Peyer's patch (tissue), 4 donors: Measurements from ENCODE around the gene ASXL2. TPM values are rescaled to one million over a fixed set of nuclear protein-coding genes. Genes with fewer than 3 reads are reported as not detected.
"Not testable (repeated sequence)": the region's sequence is repeated elsewhere in the genome, so short reads cannot be mapped to it uniquely, and the experiment has no call there.

Experiments used
- DNase-seq, 3 donors: peaks; one replicate each; pipeline ENCODE4 v3.0.0-alpha.2; 2017 to 2019
- H3K27ac ChIP-seq, 4 donors: fragments of 200-600 bp; sonication (generic); one replicate each; pipeline ENCODE4 v1.5.1; 2016 to 2019
- H3K27me3 ChIP-seq, 2 donors: fragments of 200-600 bp; sonication (generic); one replicate each; pipeline ENCODE4 v1.5.1; 2019
- H3K36me3 ChIP-seq, 3 donors: fragments of 200-600 bp; sonication (generic); one replicate each; pipeline ENCODE4 v1.5.1; 2016 to 2019
- H3K4me1 ChIP-seq, 4 donors: fragments of 200-600 bp; sonication (generic); one replicate each; pipeline ENCODE4 v1.5.1; 2016 to 2019
- H3K4me3 ChIP-seq, 4 donors: fragments of 200-600 bp; sonication (generic); 1 replicate in 3 of 4; 2 replicates in 1 of 4; pipeline ENCODE4 v1.5.1; 2016 to 2019; ENCODE audit warnings: mild to moderate bottlenecking in 1 of 4
- H3K9me3 ChIP-seq, 4 donors: fragments of 200-600 bp; sonication (generic); one replicate each; pipeline ENCODE4 v1.5.1; 2016 to 2019; ENCODE audit warnings: mild to moderate bottlenecking in 1 of 4
- POLR2A ChIP-seq, 2 donors: fragments of 450-650 bp; IDR thresholded peaks; one replicate each; pipeline ENCODE4 v1.5.1; 2017; ENCODE audit warnings: antibody characterized with exemption in 2 of 2, mild to moderate bottlenecking in 2 of 2, moderate library complexity in 2 of 2
- total RNA-seq, 4 donors: library from RNA; depleted of rRNA; stranded (reverse); fragments of >200 nt; gene quantifications; one replicate each; pipeline ENCODE4 v1.1.0, GENCODE V29; 2016
- TF ChIP-seq, protein P1 (sequence below), 6 experiments: fragments of 450-650 bp in 4 of 6; fragments of 200-600 bp in 2 of 6; sonication (generic) in 1 of 6; IDR thresholded peaks; one replicate each; pipeline ENCODE4 v1.5.1; 2017 to 2019; ENCODE audit warnings: antibody characterized with exemption in 6 of 6, mild to moderate bottlenecking in 3 of 6, moderate library complexity in 1 of 6

Gene ASXL2
- total RNA-seq, 4 donors from 2014 or later = 17.0 to 28.9 (median 19.8) TPM

DNA sequence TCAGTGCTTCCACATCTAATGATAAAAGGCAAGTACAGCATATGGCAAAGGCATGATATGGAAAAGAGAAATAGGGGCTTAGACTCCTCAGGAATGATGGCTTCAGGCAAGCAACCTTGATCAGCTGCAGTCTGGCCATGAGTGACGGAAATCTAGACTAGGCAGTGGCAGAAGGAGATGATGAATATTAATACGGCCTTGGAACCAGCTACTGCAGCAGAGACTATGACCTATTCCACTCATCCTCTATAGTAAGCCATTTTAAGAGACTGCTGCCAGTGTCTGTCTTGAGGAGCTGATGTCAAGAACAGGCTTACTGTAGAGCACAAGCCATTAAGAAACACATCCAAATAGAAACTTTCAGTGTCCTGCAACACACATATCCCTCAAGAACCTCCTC lies 23.7 kb downstream of the ASXL2 start:
- Histone ChIP-seq H3K36me3 (peaks cover 0 to 4% (median 0%) of the 10 kb centered on the region in 3 donors), H3K9me3 (no peaks in the 10 kb centered on the region), H3K4me3 (no peak overlapping the region), H3K27ac (no peak overlapping the region), H3K27me3 (no peaks in the 10 kb centered on the region), H3K4me1 (peaks cover 0 to 5% (median 2%) of the 10 kb centered on the region in 4 donors)
- no peak for DNase-seq
- no peak for TF ChIP-seq POLR2A (IDR thresholded peaks at IDR 0.05)
- TF ChIP-seq, protein P1, sequence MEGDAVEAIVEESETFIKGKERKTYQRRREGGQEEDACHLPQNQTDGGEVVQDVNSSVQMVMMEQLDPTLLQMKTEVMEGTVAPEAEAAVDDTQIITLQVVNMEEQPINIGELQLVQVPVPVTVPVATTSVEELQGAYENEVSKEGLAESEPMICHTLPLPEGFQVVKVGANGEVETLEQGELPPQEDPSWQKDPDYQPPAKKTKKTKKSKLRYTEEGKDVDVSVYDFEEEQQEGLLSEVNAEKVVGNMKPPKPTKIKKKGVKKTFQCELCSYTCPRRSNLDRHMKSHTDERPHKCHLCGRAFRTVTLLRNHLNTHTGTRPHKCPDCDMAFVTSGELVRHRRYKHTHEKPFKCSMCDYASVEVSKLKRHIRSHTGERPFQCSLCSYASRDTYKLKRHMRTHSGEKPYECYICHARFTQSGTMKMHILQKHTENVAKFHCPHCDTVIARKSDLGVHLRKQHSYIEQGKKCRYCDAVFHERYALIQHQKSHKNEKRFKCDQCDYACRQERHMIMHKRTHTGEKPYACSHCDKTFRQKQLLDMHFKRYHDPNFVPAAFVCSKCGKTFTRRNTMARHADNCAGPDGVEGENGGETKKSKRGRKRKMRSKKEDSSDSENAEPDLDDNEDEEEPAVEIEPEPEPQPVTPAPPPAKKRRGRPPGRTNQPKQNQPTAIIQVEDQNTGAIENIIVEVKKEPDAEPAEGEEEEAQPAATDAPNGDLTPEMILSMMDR (IDR thresholded peaks at IDR 0.05) = no peak

- peaks cover 0 to 5% (median 2%) of the 10 kb centered on the region in 4 donors for H3K4me1 ChIP-seq
- H3K27me3 ChIP-seq = no peaks in the 10 kb centered on the region
- H3K27ac ChIP-seq = no peak overlapping the region
- no peak overlapping the region for H3K4me3 ChIP-seq
- H3K36me3 ChIP-seq = peaks cover 0 to 4% (median 0%) of the 10 kb centered on the region in 3 donors
- no peak for DNase-seq
- TF ChIP-seq, protein P1 (IDR thresholded peaks at IDR 0.05) = no peak
- no peak for TF ChIP-seq POLR2A (IDR thresholded peaks at IDR 0.05)
- H3K9me3 ChIP-seq = no peaks in the 10 kb centered on the region
Observed at GRCh38 chr2:25853038-25853638, 25.1 kb downstream of the ASXL2 start.

GRCh38 chr2:25851740-25852503 lies 26.4 kb downstream of the ASXL2 start:
- no peaks in the 10 kb centered on the region for H3K27me3 ChIP-seq
- no peak overlapping the region for H3K27ac ChIP-seq
- H3K4me3 ChIP-seq = no peak overlapping the region
- peaks cover 0 to 4% (median 0%) of the 10 kb centered on the region in 3 donors for H3K36me3 ChIP-seq
- no peaks in the 10 kb centered on the region for H3K9me3 ChIP-seq
- peaks cover 0 to 5% (median 2%) of the 10 kb centered on the region in 4 donors for H3K4me1 ChIP-seq
- TF ChIP-seq POLR2A (IDR thresholded peaks at IDR 0.05) = no peak
- TF ChIP-seq, protein P1 (IDR thresholded peaks at IDR 0.05) = peak; percentile 52 to 90 (median 85)
- no peak for DNase-seq

DNA sequence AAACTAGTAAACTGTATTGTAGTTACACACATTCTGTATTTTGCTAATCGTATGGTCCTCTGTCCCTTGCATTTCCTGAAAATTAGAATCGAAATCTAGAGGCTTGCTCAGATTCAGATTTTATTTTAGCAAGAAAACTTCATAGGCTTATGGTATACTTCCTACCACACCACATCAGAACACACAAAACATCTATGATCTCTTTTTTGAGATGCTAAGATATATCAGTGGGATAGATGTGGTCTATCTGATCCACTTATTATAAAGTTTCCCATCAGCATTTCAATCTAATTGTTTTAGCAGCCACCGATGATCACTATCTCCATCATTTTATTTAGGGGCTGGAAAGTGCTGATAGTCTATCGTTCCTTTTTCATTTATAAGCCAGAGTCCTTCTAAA lies 27.9 kb downstream of the ASXL2 start:
- H3K36me3 ChIP-seq, H3K27me3 ChIP-seq, H3K9me3 ChIP-seq, DNase-seq, H3K27ac ChIP-seq, H3K4me1 ChIP-seq, H3K4me3 ChIP-seq: not testable (repeated sequence)

DNA sequence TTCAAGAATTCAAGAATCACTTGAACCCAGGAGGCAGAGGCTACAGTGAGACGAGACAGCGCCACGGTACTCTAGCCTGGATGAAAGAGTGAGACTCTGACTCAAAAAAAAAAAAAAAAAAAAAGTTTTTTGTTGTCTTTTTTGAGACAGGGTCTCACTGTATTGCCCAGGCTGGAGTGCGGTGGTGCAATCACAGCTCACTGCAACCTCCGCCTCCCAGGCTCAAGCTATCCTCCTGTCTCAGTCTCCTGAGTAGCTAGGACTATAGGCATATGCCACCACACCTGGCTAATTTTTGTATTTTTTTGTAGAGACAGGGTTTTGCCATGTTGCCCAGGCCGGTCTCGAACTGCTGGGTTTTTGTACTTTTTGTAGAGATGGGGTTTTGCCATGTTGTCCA lies 28.9 kb downstream of the ASXL2 start:
- not testable (repeated sequence) for H3K27ac ChIP-seq, H3K36me3 ChIP-seq, H3K4me1 ChIP-seq, H3K4me3 ChIP-seq, H3K27me3 ChIP-seq, H3K9me3 ChIP-seq, DNase-seq

- DNase-seq = no peak
- H3K36me3 ChIP-seq = peaks cover 0 to 26% (median 0%) of the 10 kb centered on the region in 3 donors
- H3K27ac ChIP-seq = no peak overlapping the region
- H3K27me3 ChIP-seq = no peaks in the 10 kb centered on the region
- no peaks in the 10 kb centered on the region for H3K9me3 ChIP-seq
- no peaks in the 10 kb centered on the region for H3K4me1 ChIP-seq
- no peak for TF ChIP-seq POLR2A (IDR thresholded peaks at IDR 0.05)
- TF ChIP-seq, protein P1 (IDR thresholded peaks at IDR 0.05) = no peak
- no peak overlapping the region for H3K4me3 ChIP-seq
Observed at GRCh38 chr2:25845843-25846505, 32.3 kb downstream of the ASXL2 start.
